Astrocyte of the hippocampus (primary cell): ENCODE data around the gene GPC4.
A peak's percentile ranks its signal among the peaks of the same experiment; 100 is the strongest.

Experiments
- DNase-seq: peaks from one replicate; pipeline ENCODE4 v3.0.0; 2011; ENCODE audit warnings: low read depth, low spot score

Gene GPC4

DNA sequence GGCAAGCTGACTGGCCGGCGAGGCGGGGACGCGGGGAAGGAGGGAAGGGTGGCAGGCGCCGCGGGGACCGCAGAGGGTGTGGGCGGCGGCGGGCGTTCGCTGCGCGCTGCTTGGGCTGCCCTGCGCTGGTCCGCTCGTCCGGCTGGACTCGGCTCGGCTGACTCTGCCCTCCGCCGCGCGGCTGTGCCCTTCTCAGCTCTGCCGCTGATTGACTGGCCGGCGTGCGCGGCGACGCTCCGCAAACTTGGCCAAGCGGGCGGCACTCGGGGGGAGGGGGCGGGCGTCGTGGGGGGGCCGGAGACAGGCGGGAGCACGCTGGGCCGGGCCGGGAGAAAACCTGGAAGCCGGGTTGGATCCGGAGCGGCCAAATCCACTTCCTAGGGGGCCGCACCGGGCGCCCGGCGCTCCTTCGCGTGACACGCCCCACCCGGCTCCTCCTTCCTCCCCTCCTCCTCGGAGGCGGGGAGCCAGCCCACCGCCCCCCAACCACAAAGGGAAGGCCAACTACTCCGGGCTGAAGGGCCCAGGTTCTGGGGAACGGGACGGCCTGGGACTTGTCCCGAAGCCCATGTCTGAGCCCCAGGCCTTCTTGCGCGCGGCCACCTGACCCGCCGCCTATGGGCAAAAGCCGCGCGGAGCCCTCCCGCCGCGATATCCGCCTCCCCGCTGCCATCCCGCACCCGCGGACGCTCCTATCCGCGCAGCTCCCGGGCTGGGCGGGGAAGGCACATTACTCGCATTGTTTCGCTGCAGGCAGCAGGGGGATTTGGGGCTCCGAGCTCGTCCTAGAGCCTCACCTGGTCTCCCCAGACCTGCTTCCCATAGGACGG, at the start of gene GPC4:
Gene GPC4, minus strand, starts transcription at position 214 of the 830 bp plus-strand sequence. CDS start 524 bp downstream, outside the sequence.
- DNase-seq, result peak; percentile 88

GRCh38 chrX:133461231-133461630, 45.9 kb upstream of the GPC4 start:
- DNase-seq, result no peak

DNA sequence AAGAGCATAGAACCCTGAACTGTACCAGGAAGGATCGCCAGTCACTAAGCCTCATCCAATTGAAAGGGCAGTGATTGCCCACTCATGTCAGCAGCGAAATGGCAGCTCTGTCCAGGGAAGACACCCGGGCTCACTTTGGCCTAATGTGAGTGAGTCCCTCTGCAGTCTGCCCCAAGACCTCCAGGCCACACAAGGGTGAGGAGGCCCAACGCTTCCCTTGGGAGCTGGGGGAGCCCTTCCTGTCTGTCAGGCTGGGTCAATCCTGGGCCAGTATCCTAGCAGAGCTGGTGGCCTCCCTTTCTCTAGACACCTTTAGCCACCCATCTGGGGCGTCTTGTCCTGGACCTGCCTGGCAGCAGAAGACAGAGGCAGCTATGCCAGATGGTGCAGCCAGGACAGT, 39.6 kb upstream of the GPC4 start:
- DNase-seq, result no peak

DNA sequence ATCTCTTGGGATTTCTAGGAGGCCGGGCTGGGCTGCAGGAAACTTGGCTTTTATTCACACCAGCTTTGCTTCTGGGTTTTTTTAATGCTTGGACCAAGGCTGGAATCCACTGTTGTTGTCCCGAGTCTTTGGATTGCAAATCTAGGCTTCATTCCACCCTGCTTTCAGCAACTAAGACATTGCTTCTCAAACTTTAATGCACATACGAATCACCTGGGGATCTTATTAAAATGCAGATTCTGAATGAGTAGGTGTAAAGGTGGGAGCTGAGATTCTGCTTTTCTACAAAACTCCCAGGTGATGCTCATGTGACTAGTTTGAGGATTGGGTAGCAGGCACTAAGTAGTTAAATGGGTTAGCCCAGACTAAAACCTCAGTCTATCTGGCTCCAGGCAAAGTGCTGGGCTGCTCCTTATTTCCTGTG, 39.2 kb upstream of the GPC4 start:
- no peak for DNase-seq

DNA sequence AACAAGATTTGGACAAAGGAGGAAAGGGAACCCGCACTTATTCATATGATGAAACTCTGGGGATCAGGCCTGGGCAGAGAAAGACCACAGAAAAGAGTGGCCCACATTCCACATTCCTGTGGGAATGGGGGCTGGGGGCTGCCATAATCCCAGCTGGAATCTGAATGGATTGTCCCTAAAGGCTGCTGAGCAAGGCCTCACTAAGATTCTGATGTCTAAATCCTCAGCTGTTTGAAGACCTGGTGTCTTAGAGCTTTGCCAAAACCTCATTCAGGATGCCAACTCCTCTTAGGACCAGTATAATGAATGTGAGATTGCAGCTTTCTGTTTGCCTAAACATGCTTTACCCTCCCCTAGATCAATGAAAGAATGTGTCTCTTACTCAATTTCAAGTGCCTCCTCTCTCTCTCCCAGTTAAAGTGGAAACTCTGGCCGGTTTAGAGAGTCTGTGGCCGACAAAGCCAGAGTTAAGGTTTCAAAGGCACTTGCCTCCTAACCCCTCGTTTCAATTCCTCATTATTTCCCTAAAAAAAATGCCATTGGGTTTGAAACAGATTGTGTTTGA, 33.3 kb upstream of the GPC4 start:
- DNase-seq, result peak; percentile 80

GRCh38 chrX:133444952-133445831, 29.9 kb upstream of the GPC4 start:
- DNase-seq, result no peak

GRCh38 chrX:133444196-133444595, 28.9 kb upstream of the GPC4 start:
- no peak for DNase-seq

- no peak for DNase-seq
Observed at GRCh38 chrX:133440797-133441163, 25.5 kb upstream of the GPC4 start.

GRCh38 chrX:133440081-133440796, 24.9 kb upstream of the GPC4 start:
- DNase-seq, result no peak

- DNase-seq, result no peak
Observed at GRCh38 chrX:133437766-133438165, 22.5 kb upstream of the GPC4 start.

DNA sequence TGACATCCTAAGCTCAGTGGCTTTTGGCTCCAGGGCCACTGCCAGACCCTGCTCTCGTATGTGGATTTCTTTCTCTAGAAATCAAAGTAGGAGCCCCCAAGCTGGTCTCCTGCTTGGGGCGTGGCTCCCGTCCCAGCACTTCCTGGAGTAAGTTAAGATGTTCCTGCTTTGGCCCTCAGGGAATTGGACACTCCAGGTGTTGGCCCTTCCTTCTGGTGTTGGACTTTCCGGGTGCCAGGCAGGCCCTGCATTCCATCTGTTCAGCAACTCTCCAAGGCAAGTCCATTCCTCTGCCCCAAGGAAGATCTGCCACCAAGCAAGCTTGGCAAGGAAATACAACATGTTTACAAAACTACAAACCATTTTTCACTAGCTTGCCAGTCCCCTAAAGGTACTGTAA, 22.1 kb upstream of the GPC4 start:
- no peak for DNase-seq

GRCh38 chrX:133435544-133436124, 20.3 kb upstream of the GPC4 start:
- no peak for DNase-seq

- no peak for DNase-seq
Observed at GRCh38 chrX:133434197-133434820, 19.0 kb upstream of the GPC4 start.

DNA sequence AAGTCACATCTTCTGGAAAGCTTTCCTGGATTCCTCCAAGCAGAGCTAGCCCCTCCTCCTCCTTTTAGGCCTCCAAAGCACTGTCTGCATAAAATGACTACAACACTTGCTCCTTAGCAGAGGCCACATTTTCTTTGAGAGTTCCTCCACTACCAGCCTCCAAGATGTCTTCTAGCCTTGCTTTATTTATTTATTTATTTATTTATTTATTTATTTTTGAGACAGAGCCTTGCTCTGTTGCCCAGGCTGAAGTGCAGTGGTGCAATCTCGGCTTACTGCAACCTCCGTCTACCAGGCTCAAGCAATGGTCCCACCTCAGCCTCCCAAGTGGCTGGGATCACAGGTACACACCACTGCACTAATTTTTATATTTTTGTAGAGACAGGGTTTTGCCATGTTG, 4.6 kb upstream of the GPC4 start:
- DNase-seq, result no peak

DNA sequence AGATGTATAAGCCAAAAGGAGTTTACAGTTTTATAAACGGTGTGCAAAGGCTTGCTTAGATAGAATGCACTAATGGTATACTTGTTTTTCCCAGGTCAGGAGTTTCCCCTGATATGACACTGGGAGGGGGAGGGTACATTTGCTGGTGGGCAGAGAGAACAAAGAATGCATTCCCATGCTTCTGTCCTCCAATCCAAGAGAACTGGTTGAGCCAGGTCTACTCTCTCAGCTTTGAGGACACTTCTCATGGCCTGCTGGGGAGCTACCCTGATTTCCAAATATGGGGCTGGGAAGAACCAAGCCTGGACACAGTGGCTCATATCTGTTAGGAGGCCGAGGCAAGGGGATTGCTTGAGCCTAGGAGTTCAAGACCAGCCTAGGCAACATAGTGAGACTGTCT, 3.3 kb upstream of the GPC4 start:
- no peak for DNase-seq

DNA sequence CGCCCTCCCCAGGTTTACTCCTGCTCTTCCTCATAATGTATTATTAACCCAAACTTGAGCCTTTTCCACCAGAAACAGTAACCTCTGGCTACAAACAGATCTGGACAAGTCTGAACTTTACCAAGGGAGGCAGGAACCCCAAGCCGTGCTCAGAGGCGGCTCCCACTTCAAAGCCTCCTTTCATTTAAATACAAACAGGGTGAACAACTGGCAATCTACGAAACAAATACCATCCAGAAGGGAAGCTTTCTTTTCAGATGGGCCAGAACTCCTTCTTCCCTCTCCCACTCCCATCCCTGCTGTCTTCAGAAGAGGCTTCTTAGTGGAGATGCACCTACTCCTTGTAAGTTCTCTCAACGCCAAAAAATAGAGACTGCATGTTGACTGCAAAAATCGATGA, 2.1 kb upstream of the GPC4 start:
- no peak for DNase-seq

GRCh38 chrX:133414406-133415275, 648 bp downstream of the GPC4 start:
- peak; percentile 51 for DNase-seq

DNA sequence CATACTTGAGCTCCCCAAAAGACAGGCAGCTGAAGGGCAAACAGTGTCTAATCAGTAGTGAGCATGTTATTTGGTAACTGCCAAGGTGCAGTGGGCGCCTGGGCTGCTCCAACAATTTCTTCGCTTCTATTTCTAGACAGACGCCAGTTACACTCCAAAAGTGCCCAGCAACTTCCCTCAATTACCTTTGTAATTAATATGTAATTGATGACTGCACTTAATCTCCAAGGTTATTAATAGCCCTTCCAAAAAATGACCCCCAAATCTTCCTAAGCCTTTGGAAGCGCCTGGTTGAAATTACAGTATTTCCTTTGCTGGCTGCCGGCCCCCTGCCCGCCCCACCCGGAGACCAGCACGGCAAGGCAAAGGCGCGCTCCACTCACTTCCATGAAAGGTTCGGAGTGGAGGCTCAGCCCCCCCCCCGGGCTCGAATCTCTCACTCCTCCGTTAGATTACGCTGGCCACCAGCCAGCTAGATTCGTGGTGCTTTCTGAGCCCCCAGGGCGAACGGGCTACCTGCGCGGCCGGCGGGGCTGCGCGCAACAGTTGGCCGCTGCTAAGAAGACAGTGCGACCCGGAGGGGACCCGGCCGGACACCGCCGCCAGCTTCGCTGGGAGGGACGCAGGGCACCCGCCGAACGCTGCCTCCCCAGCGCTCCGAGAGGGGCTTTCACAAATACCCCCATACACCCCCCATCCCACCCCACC, 1.9 kb downstream of the GPC4 start:
- peak; percentile 54 for DNase-seq

DNA sequence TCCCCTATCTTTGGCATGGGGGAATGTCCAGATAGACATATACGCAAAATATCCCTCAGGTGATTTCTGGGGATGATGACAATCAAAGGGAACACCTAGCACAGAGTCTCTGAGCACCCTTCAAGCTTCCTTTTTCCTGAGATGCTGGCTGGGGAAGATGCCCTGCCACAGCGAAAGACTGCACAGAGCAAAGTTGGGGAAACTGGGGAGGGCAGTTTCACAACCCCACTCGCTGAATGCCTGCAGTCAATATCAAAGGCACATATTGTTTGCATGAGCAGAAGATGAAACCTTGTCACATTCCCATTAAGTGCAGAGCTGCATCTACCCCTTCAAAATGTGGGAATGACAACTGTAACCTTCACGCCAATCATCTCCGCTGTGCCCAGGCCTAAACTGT, 2.6 kb downstream of the GPC4 start:
- no peak for DNase-seq
